AG04450 (cell line): Measurements from ENCODE around the gene OR12D2. TPM values are rescaled to one million over a fixed set of nuclear protein-coding genes. Genes with fewer than 3 reads are reported as not detected.

Experiments used
- CTCF ChIA-PET: fragments of 300-600, 350-600 bp; formaldehyde crosslinking; extraction: SDS; loops from one replicate; lab custom pipeline; 2022; ENCODE audit warnings: antibody characterized with exemption, inconsistent platforms; lab: Charles Lee
- POLR2A ChIA-PET: fragments of 350-600 bp; formaldehyde crosslinking; extraction: SDS; loops from one replicate; lab custom pipeline; 2021; ENCODE audit warnings: antibody characterized with exemption, inconsistent platforms; lab: Yijun Ruan, JAX
- DNase-seq: peaks from one replicate; pipeline ENCODE4 v3.0.0-alpha.2; 2011; ENCODE audit warnings: low read depth, low spot score
- H3K27ac ChIP-seq: one replicate; pipeline ENCODE4 v1.5.1; 2012; ENCODE audit warnings: low read depth, low read length, control low read depth
- H3K27me3 ChIP-seq: one replicate; pipeline ENCODE4 v1.6.0; 2012; ENCODE audit warnings: low read length; ENCODE audit not compliant: control insufficient read depth, insufficient read depth
- H3K4me3 ChIP-seq: 2 replicates; pipeline ENCODE4 v1.5.1; 2011; ENCODE audit warnings: mild to moderate bottlenecking, low read depth, low read length, control low read depth
- H3K9me3 ChIP-seq: 2 replicates; pipeline ENCODE4 v1.5.1; 2012; ENCODE audit warnings: low read length; ENCODE audit not compliant: control insufficient read depth, insufficient read depth
- CTCF ChIP-seq: IDR thresholded peaks from 2 replicates; pipeline ENCODE4 v1.5.1; 2011; ENCODE audit warnings: low read depth, low read length, control low read depth, inconsistent platforms
- polyA plus RNA-seq: library from polyadenylated mRNA; depleted of rRNA; stranded (reverse); fragments of >200 nt; gene quantifications from 2 replicates; pipeline ENCODE4 v1.2.3, GENCODE V29; 2011

The OR12D2 gene
- polyA plus RNA-seq, 1 experiment, result not detected

GRCh38 chr6:29375191-29375590, 20.2 kb upstream of the OR12D2 start, which contains the start of gene OR12D3:
Gene OR12D3 (minus strand): TSS chr6:29375291. CDS start chr6:29375287, 4 bp downstream.
- Histone ChIP-seq H3K27ac (no peak within 1 kb of the TSS), H3K4me3 (no peak within 1 kb of the TSS), H3K9me3 (peaks cover 2% of the 10 kb centered on the region; the same call in 1 of the 2 replicates), H3K27me3 (no peaks in the 10 kb centered on the region)
- no peak for DNase-seq
- TF ChIP-seq CTCF, result no peak
- CTCF ChIA-PET, result no interaction called here
- POLR2A ChIA-PET, result no interaction called here

- Histone ChIP-seq H3K4me3 (no peak overlapping the region), H3K27ac (no peak overlapping the region), H3K27me3 (no peaks in the 10 kb centered on the region), H3K9me3 (peaks cover 2% of the 10 kb centered on the region; the same call in 1 of the 2 replicates)
- TF ChIP-seq CTCF, result no peak
- DNase-seq, result no peak
- ChIA-PET POLR2A (no interaction called here), CTCF (no interaction called here)
These were observed 19.4 kb upstream of the OR12D2 start for GRCh38 chr6:29376003-29376402.

DNA sequence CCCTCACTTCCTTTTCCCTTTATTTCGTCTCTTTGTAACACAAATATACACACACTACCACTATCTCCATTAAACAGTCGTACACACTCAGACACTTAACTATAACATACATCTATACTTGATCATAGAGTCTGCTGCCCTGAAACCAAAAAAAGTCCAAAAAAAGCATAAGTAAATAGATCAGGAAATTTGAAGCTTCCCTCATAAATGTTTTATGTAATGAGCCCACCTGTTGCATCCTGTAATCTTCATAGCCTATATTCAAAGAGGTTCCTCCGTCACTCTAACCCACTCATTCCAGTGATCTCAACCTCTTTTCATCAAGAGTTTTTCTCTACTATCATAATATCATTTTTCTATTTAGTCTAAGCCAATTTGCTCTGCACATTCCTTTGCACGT, 6.9 kb upstream of the OR12D2 start:
- H3K27me3 ChIP-seq, result no peaks in the 10 kb centered on the region
- no peak overlapping the region for H3K27ac ChIP-seq
- DNase-seq, result no peak
- H3K9me3 ChIP-seq, result peaks cover 19% of the 10 kb centered on the region; the same call in 1 of the 2 replicates
- no peak for TF ChIP-seq CTCF
- CTCF ChIA-PET, result no interaction called here
- POLR2A ChIA-PET, result no interaction called here
- no peak overlapping the region for H3K4me3 ChIP-seq

- DNase-seq, result no peak
- Histone ChIP-seq H3K9me3 (peaks cover 2% of the 10 kb centered on the region; the same call in 1 of the 2 replicates), H3K4me3 (no peak overlapping the region), H3K27ac (no peak overlapping the region), H3K27me3 (no peaks in the 10 kb centered on the region)
- POLR2A ChIA-PET, result no interaction called here
- CTCF ChIA-PET, result no interaction called here
- TF ChIP-seq CTCF, result no peak
These were observed 4.1 kb downstream of the OR12D2 start for GRCh38 chr6:29399525-29399924.

DNA sequence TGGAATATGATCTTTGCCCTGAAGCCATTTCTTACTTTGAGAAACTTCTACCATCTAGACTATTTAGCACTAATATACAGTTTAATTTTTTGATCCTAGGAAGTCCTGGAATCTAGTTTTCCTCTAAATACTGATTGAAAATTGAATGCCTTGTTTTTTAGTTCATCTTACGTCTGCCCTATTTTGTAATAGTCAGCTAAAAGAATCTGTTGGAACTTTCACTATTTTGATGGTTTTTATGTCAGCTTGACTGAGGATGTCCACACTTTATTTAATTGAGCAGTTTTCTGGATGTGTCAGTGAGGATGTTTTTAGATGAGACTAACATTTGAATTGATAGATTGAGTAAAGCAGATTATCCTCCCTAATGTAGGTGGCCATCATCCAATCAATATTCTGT, 8.4 kb downstream of the OR12D2 start:
- Histone ChIP-seq H3K9me3 (no peaks in the 10 kb centered on the region; the same call in 1 of the 2 replicates), H3K27me3 (no peaks in the 10 kb centered on the region), H3K27ac (no peak overlapping the region), H3K4me3 (no peak overlapping the region)
- TF ChIP-seq CTCF, result no peak
- DNase-seq, result no peak
- CTCF ChIA-PET, result no interaction called here
- POLR2A ChIA-PET, result no interaction called here
